ENCODE data around the gene ASB4. TPM values are rescaled to one million over a fixed set of nuclear protein-coding genes. Genes with fewer than 3 reads are reported as not detected.

Gene ASB4
- total RNA-seq, 2 donors from 2014 or later: not detected

- Mint-ChIP-seq H3K27ac (no peak overlapping the region), H3K27me3 (ENCODE audit: insufficient read depth) (no peaks in the 10 kb centered on the region), H3K36me3 (ENCODE audit: low read depth) (no peaks in the 10 kb centered on the region), H3K4me3 (no peak overlapping the region), H3K4me1 (peaks cover 20% of the 10 kb centered on the region), H3K9me3 (no peaks in the 10 kb centered on the region)
- H3K9me3 ChIP-seq (ENCODE audit: control insufficient read depth, low read length): no peaks in the 10 kb centered on the region
- peaks cover 4% of the 10 kb centered on the region for H3K4me1 ChIP-seq (ENCODE audit: control insufficient read depth, insufficient read depth, low read length)
- no peak overlapping the region for H3K4me3 ChIP-seq (ENCODE audit: low read length)
- H3K27ac ChIP-seq (ENCODE audit: low read depth, low read length): peak overlapping the region; percentile 94
- 89% methylated on average over 1 of the region's 1 CpG; no CpG with 5 or more reads in 1 of the 2 experiments for WGBS, 2 experiments (ENCODE audit: insufficient coverage in 1 of 2, insufficient read length in 1 of 2)
- H3K36me3 ChIP-seq (ENCODE audit: control insufficient read depth, insufficient read depth, low read length): no peaks in the 10 kb centered on the region
- TF ChIP-seq CTCF (conservative IDR thresholded peaks at IDR 0.05): no peak
- no peak for DNase-seq
- no peaks in the 10 kb centered on the region for H3K27me3 ChIP-seq (ENCODE audit: control insufficient read depth, insufficient read depth, low read length, poor library complexity, severe bottlenecking)
- no peak overlapping the region for H3K9ac ChIP-seq (ENCODE audit: extremely low read depth, low read length, poor library complexity, severe bottlenecking)
These were observed 17.7 kb upstream of the ASB4 start for GRCh38 chr7:95467912-95468607.

GRCh38 chr7:95469187-95469586 lies 16.6 kb upstream of the ASB4 start:
- no peak for DNase-seq
- H3K9me3 Mint-ChIP-seq: no peaks in the 10 kb centered on the region
- H3K27ac Mint-ChIP-seq: no peak overlapping the region
- Histone ChIP-seq H3K27ac (ENCODE audit: low read depth, low read length) (peak overlapping the region; percentile 94), H3K4me3 (ENCODE audit: low read length) (no peak overlapping the region), H3K9me3 (ENCODE audit: control insufficient read depth, low read length) (no peaks in the 10 kb centered on the region), H3K4me1 (ENCODE audit: control insufficient read depth, insufficient read depth, low read length) (peaks cover 4% of the 10 kb centered on the region), H3K9ac (ENCODE audit: extremely low read depth, low read length, poor library complexity, severe bottlenecking) (no peak overlapping the region), H3K36me3 (ENCODE audit: control insufficient read depth, insufficient read depth, low read length) (no peaks in the 10 kb centered on the region), H3K27me3 (ENCODE audit: control insufficient read depth, insufficient read depth, low read length, poor library complexity, severe bottlenecking) (no peaks in the 10 kb centered on the region)
- H3K4me3 Mint-ChIP-seq: no peak overlapping the region
- no peaks in the 10 kb centered on the region for H3K36me3 Mint-ChIP-seq (ENCODE audit: low read depth)
- H3K27me3 Mint-ChIP-seq (ENCODE audit: insufficient read depth): no peaks in the 10 kb centered on the region
- TF ChIP-seq CTCF (conservative IDR thresholded peaks at IDR 0.05): no peak
- peaks cover 22% of the 10 kb centered on the region for H3K4me1 Mint-ChIP-seq
- WGBS, 2 experiments (ENCODE audit: insufficient coverage in 1 of 2, insufficient read length in 1 of 2): 100% methylated on average over 1 of the region's 1 CpG; no CpG with 5 or more reads in 1 of the 2 experiments

GRCh38 chr7:95469848-95470247 lies 15.9 kb upstream of the ASB4 start:
- Mint-ChIP-seq H3K9me3 (no peaks in the 10 kb centered on the region), H3K36me3 (ENCODE audit: low read depth) (no peaks in the 10 kb centered on the region), H3K4me1 (peaks cover 22% of the 10 kb centered on the region), H3K27me3 (ENCODE audit: insufficient read depth) (no peaks in the 10 kb centered on the region), H3K4me3 (no peak overlapping the region), H3K27ac (no peak overlapping the region)
- Histone ChIP-seq H3K36me3 (ENCODE audit: control insufficient read depth, insufficient read depth, low read length) (no peaks in the 10 kb centered on the region), H3K27ac (ENCODE audit: low read depth, low read length) (peak overlapping the region; percentile 95), H3K4me1 (ENCODE audit: control insufficient read depth, insufficient read depth, low read length) (peaks cover 4% of the 10 kb centered on the region), H3K4me3 (ENCODE audit: low read length) (no peak overlapping the region), H3K27me3 (ENCODE audit: control insufficient read depth, insufficient read depth, low read length, poor library complexity, severe bottlenecking) (no peaks in the 10 kb centered on the region), H3K9ac (ENCODE audit: extremely low read depth, low read length, poor library complexity, severe bottlenecking) (no peak overlapping the region), H3K9me3 (ENCODE audit: control insufficient read depth, low read length) (no peaks in the 10 kb centered on the region)
- 80% methylated on average over 4 of the region's 4 CpGs; no CpG with 5 or more reads in 1 of the 2 experiments for WGBS, 2 experiments (ENCODE audit: insufficient coverage in 1 of 2, insufficient read length in 1 of 2)
- TF ChIP-seq CTCF (conservative IDR thresholded peaks at IDR 0.05): no peak
- DNase-seq: no peak

Data from endodermal cell (in vitro differentiated cells).